ENCODE results near the gene MGAT2. TPM values are rescaled to one million over a fixed set of nuclear protein-coding genes. Genes with fewer than 3 reads are reported as not detected.
"Not testable (repeated sequence)": the region's sequence is repeated elsewhere in the genome, so short reads cannot be mapped to it uniquely, and the experiment has no call there.

The MGAT2 gene
- total RNA-seq, 1 donor from 2014 or later, result 21.4 TPM

GRCh38 chr14:49640540-49641417 lies 20.2 kb downstream of the MGAT2 start:
- no peak for DNase-seq (ENCODE audit: low spot score, unreplicated experiment)
- no peaks in the 10 kb centered on the region for H3K9me3 Mint-ChIP-seq (ENCODE audit: low read depth)
- no peak for TF ChIP-seq CTCF (IDR thresholded peaks at IDR 0.05; ENCODE audit: unreplicated experiment)
- peaks cover 15% of the 10 kb centered on the region for H3K36me3 Mint-ChIP-seq (ENCODE audit: insufficient read depth)
- no peaks in the 10 kb centered on the region for H3K27me3 Mint-ChIP-seq
- H3K4me3 Mint-ChIP-seq (ENCODE audit: low read depth), result no peak overlapping the region
- no peak overlapping the region for H3K27ac Mint-ChIP-seq
- H3K4me1 Mint-ChIP-seq (ENCODE audit: low read depth), result peaks cover 30% of the 10 kb centered on the region

GRCh38 chr14:49641697-49642129 lies 21.1 kb downstream of the MGAT2 start:
- H3K27ac Mint-ChIP-seq, result peak overlapping the region; percentile 27
- peaks cover 14% of the 10 kb centered on the region for H3K36me3 Mint-ChIP-seq (ENCODE audit: insufficient read depth)
- DNase-seq (ENCODE audit: low spot score, unreplicated experiment), result no peak

GRCh38 chr14:49642163-49642562 lies 21.6 kb downstream of the MGAT2 start:
- Mint-ChIP-seq H3K4me1 (ENCODE audit: low read depth) (peaks cover 24% of the 10 kb centered on the region), H3K27ac (peak overlapping the region; percentile 27), H3K36me3 (ENCODE audit: insufficient read depth) (peaks cover 18% of the 10 kb centered on the region), H3K4me3 (ENCODE audit: low read depth) (peak overlapping the region; percentile 15), H3K9me3 (ENCODE audit: low read depth) (no peaks in the 10 kb centered on the region), H3K27me3 (no peaks in the 10 kb centered on the region)
- TF ChIP-seq CTCF (IDR thresholded peaks at IDR 0.05; ENCODE audit: unreplicated experiment), result no peak
- DNase-seq (ENCODE audit: low spot score, unreplicated experiment), result no peak

More at GRCh38 chr14:49641697-49642129, 21.1 kb downstream of the MGAT2 start:
- Mint-ChIP-seq H3K4me3 (ENCODE audit: low read depth) (peak overlapping the region; percentile 15), H3K9me3 (ENCODE audit: low read depth) (no peaks in the 10 kb centered on the region), H3K4me1 (ENCODE audit: low read depth) (peaks cover 26% of the 10 kb centered on the region), H3K27me3 (no peaks in the 10 kb centered on the region)
- no peak for TF ChIP-seq CTCF (IDR thresholded peaks at IDR 0.05; ENCODE audit: unreplicated experiment)

GRCh38 chr14:49653508-49653907 lies 32.9 kb downstream of the MGAT2 start:
- H3K27me3 Mint-ChIP-seq, result no peaks in the 10 kb centered on the region
- no peaks in the 10 kb centered on the region for H3K9me3 Mint-ChIP-seq (ENCODE audit: low read depth)
- H3K36me3 Mint-ChIP-seq (ENCODE audit: insufficient read depth), result peaks cover 5% of the 10 kb centered on the region
- H3K27ac Mint-ChIP-seq, result no peak overlapping the region
- H3K4me3 Mint-ChIP-seq (ENCODE audit: low read depth), result no peak overlapping the region
- no peak for TF ChIP-seq CTCF (IDR thresholded peaks at IDR 0.05; ENCODE audit: unreplicated experiment)
- no peak for DNase-seq (ENCODE audit: low spot score, unreplicated experiment)
- no peaks in the 10 kb centered on the region for H3K4me1 Mint-ChIP-seq (ENCODE audit: low read depth)

GRCh38 chr14:49654511-49654910 lies 33.9 kb downstream of the MGAT2 start:
- no peaks in the 10 kb centered on the region for H3K27me3 Mint-ChIP-seq
- no peak for TF ChIP-seq CTCF (IDR thresholded peaks at IDR 0.05; ENCODE audit: unreplicated experiment)
- no peaks in the 10 kb centered on the region for H3K9me3 Mint-ChIP-seq (ENCODE audit: low read depth)
- no peak overlapping the region for H3K4me3 Mint-ChIP-seq (ENCODE audit: low read depth)
- H3K36me3 Mint-ChIP-seq (ENCODE audit: insufficient read depth), result peaks cover 5% of the 10 kb centered on the region
- DNase-seq (ENCODE audit: low spot score, unreplicated experiment), result no peak
- no peak overlapping the region for H3K27ac Mint-ChIP-seq
- no peaks in the 10 kb centered on the region for H3K4me1 Mint-ChIP-seq (ENCODE audit: low read depth)

GRCh38 chr14:49657500-49657899 lies 36.9 kb downstream of the MGAT2 start:
- not testable (repeated sequence) for H3K9me3 Mint-ChIP-seq (ENCODE audit: low read depth)

More at GRCh38 chr14:49657500-49657899, 36.9 kb downstream of the MGAT2 start:
- not testable (repeated sequence) for H3K27ac Mint-ChIP-seq; H3K36me3 Mint-ChIP-seq (ENCODE audit: insufficient read depth); H3K4me1 Mint-ChIP-seq (ENCODE audit: low read depth); H3K27me3 Mint-ChIP-seq; DNase-seq (ENCODE audit: low spot score, unreplicated experiment); H3K4me3 Mint-ChIP-seq (ENCODE audit: low read depth)
